Endothelial cell of umbilical vein (primary cell): ENCODE data around the gene PPP2R2C. TPM values are rescaled to one million over a fixed set of nuclear protein-coding genes. Genes with fewer than 3 reads are reported as not detected.

Experiments used
- BruUV-seq: library from RNA; stranded (reverse); fragments of 400-500 nt; replicated peaks from 2 replicates; lab custom pipeline; 2021; lab: Mats Ljungman, UMichigan
- CTCF ChIA-PET: fragments of 300-600, 350-600 bp; sonication (Branson Sonifier 250); formaldehyde crosslinking; loops from one replicate; lab custom pipeline; 2021; ENCODE audit warnings: antibody characterized with exemption, inconsistent platforms; lab: Charles Lee
- POLR2A ChIA-PET: fragments of 300-600, 350-600 bp; sonication (Branson Sonifier 250); formaldehyde crosslinking; loops from one replicate; lab custom pipeline; 2021; ENCODE audit warnings: antibody characterized with exemption, inconsistent platforms; lab: Charles Lee
- DNase-seq: peaks from one replicate; pipeline ENCODE4 v3.0.0-alpha.2; 2011; ENCODE audit warnings: low read depth, low spot score
- FAIRE-seq: peaks from 2 replicates; lab custom pipeline; 2011; peaks lifted over from hg19 to GRCh38; lab: Jason Lieb, UNC
- H2AFZ ChIP-seq: 2 replicates; pipeline ENCODE4 v1.6.0; 2012; ENCODE audit warnings: low read depth, low read length, control low read depth, inconsistent platforms
- H3K27ac ChIP-seq: 2 replicates; pipeline ENCODE4 v1.5.1; 2011; ENCODE audit warnings: low read depth, mild to moderate bottlenecking, control low read depth, low read length, moderate library complexity; ENCODE audit not compliant: insufficient read depth
- H3K27me3 ChIP-seq, 2 experiments: 2 replicates each; pipeline versions ENCODE4 v1.6.0 to v1.6.1; 2011; ENCODE audit warnings: low read length in 2 of 2, mixed read lengths in 1 of 2; ENCODE audit not compliant: control insufficient read depth in 2 of 2, insufficient read depth in 2 of 2
- H3K36me3 ChIP-seq, 2 experiments: 2 replicates in 1 of 2; 3 replicates in 1 of 2; pipeline ENCODE4 v1.5.1; 2011; ENCODE audit warnings: low read length in 2 of 2, mild to moderate bottlenecking in 1 of 2, moderate library complexity in 1 of 2; ENCODE audit not compliant: control insufficient read depth in 2 of 2, insufficient read depth in 2 of 2; ENCODE audit errors: extremely low read depth in 1 of 2
- H3K4me1 ChIP-seq: 3 replicates; pipeline ENCODE4 v1.5.1; 2011; ENCODE audit warnings: mild to moderate bottlenecking, low read length; ENCODE audit not compliant: control insufficient read depth, insufficient read depth; ENCODE audit errors: extremely low read depth
- H3K4me2 ChIP-seq: 2 replicates; pipeline ENCODE4 v1.6.1; 2011; ENCODE audit warnings: low read length, control low read depth, mixed read lengths; ENCODE audit not compliant: insufficient read depth
- H3K4me3 ChIP-seq, 3 experiments: fragments of 200-600 bp in 1 of 3; sonication (generic), shearing (Covaris generic) in 1 of 3; replicated peaks in 1 of 3; 2 replicates each; pipeline ENCODE4 v1.5.1; 2011 to 2016; ENCODE audit warnings: control low read depth in 3 of 3, low read length in 3 of 3, mild to moderate bottlenecking in 2 of 3, inconsistent platforms in 1 of 3, low read depth in 1 of 3, moderate library complexity in 1 of 3; ENCODE audit not compliant: insufficient read depth in 1 of 3
- H3K79me2 ChIP-seq: 2 replicates; pipeline ENCODE4 v1.6.0; 2012; ENCODE audit warnings: low read length, inconsistent platforms; ENCODE audit not compliant: control insufficient read depth, insufficient read depth
- H3K9ac ChIP-seq: replicated peaks from 2 replicates; pipeline ENCODE3; 2011; ENCODE audit warnings: low read length, control low read depth; ENCODE audit not compliant: insufficient read depth; ENCODE audit errors: extremely low read depth
- H3K9me1 ChIP-seq: replicated peaks from 3 replicates; pipeline ENCODE4 v1.6.0; 2011; ENCODE audit warnings: mild to moderate bottlenecking, low read length; ENCODE audit not compliant: control insufficient read depth, insufficient read depth; ENCODE audit errors: extremely low read depth
- H3K9me3 ChIP-seq: replicated peaks from 2 replicates; pipeline ENCODE4 v1.5.1; 2012; ENCODE audit warnings: low read length, inconsistent platforms; ENCODE audit not compliant: control insufficient read depth, insufficient read depth
- H4K20me1 ChIP-seq: replicated peaks from 2 replicates; pipeline ENCODE3; 2011; ENCODE audit warnings: mild to moderate bottlenecking, low read length; ENCODE audit not compliant: control insufficient read depth, insufficient read depth; ENCODE audit errors: extremely low read depth
- CTCF ChIP-seq, 2 donors: IDR thresholded peaks; 1 replicate in 1 of 2; 2 replicates in 1 of 2; pipeline ENCODE4 v1.5.1; 2011; ENCODE audit warnings: low read length in 2 of 2, mild to moderate bottlenecking in 2 of 2, moderate library complexity in 2 of 2, control low read depth in 1 of 2, inconsistent platforms in 1 of 2, low read depth in 1 of 2; ENCODE audit not compliant: insufficient read depth in 1 of 2; ENCODE audit errors: extremely low read depth in 1 of 2
- EZH2 ChIP-seq: IDR thresholded peaks from 2 replicates; pipeline ENCODE4 v1.6.1; 2012; ENCODE audit warnings: borderline replicate concordance, low read depth, mild to moderate bottlenecking, moderate library complexity, low read length, inconsistent platforms; ENCODE audit not compliant: severe bottlenecking
- FOS ChIP-seq: IDR thresholded peaks from 2 replicates; pipeline ENCODE4 v1.6.1; 2011; ENCODE audit warnings: mild to moderate bottlenecking, low read length, moderate library complexity, borderline replicate concordance; ENCODE audit not compliant: insufficient read depth
- GATA2 ChIP-seq: IDR thresholded peaks from 2 replicates; pipeline ENCODE4 v1.7.0; 2011; ENCODE audit warnings: low read depth, mild to moderate bottlenecking, moderate library complexity, mixed read lengths, low read length; ENCODE audit not compliant: insufficient read length, insufficient read depth
- JUN ChIP-seq: IDR thresholded peaks from 2 replicates; pipeline ENCODE4 v1.6.1; 2011; ENCODE audit warnings: borderline replicate concordance, low read depth; ENCODE audit not compliant: insufficient read length, insufficient read depth
- MAX ChIP-seq: IDR thresholded peaks from 2 replicates; pipeline ENCODE4 v1.6.1; 2011; ENCODE audit not compliant: insufficient read depth, insufficient read length
- MYC ChIP-seq: IDR thresholded peaks from one replicate; pipeline ENCODE4 v1.6.1; 2011; ENCODE audit warnings: mild to moderate bottlenecking, low read depth, low read length
- POLR2A ChIP-seq: IDR thresholded peaks from 2 replicates; pipeline ENCODE4 v1.6.1; 2012; ENCODE audit warnings: low read depth, mild to moderate bottlenecking, control low read depth, low read length
- POLR2AphosphoS5 ChIP-seq: IDR thresholded peaks from 2 replicates; pipeline ENCODE4 v1.6.1; 2012; ENCODE audit warnings: low read depth, mild to moderate bottlenecking, control low read depth, low read length, moderate library complexity; ENCODE audit not compliant: insufficient read depth
- dilution Hi-C: fragments of 300-500 bp; cut with MboI; formaldehyde crosslinking; loops from one replicate; pipeline ENCODE4 v1.15.0; 2019; ENCODE audit warnings: low sequenced_read_pairs; ENCODE audit not compliant: extremely low pct_ligation_motif_present
- intact Hi-C: fragments of 100-400 bp; cut with micrococcal nuclease; formaldehyde crosslinking; loops from one replicate; pipeline ENCODE4 v1.10.0; 2022
- polyA plus RNA-seq, 4 experiments: library from polyadenylated mRNA; depleted of rRNA in 3 of 4; stranded (reverse) in 3 of 4; unstranded in 1 of 4; fragments of >200 nt; gene quantifications; 2 replicates each; pipeline versions ENCODE4 v1.2.1 to v1.2.3, GENCODE V29; 2011 to 2012; ENCODE audit warnings: missing spikeins in 1 of 4
- total RNA-seq: library from RNA; stranded (reverse); gene quantifications from 2 replicates; pipeline ENCODE4 v1.2.3, GENCODE V29; 2021

The PPP2R2C gene
- total and polyA plus RNA-seq, 2 donors (not counting 3 experiments of a cell fraction or from before 2014, with no cell fraction given), result 0.03 to 0.09 TPM

GRCh38 chr4:6421397-6421796 lies 51.0 kb downstream of the PPP2R2C start:
- FAIRE-seq, result no peak
- dilution Hi-C loops, result no loop called here

More at GRCh38 chr4:6421397-6421796, 51.0 kb downstream of the PPP2R2C start:
- Histone ChIP-seq H3K9ac (no peak overlapping the region), H2AFZ (no peak overlapping the region), H3K27ac (no peak overlapping the region), H3K27me3 (no peaks in the 10 kb centered on the region), H3K4me2 (no peak overlapping the region), H3K9me1 (no peaks in the 10 kb centered on the region), H3K9me3 (no peaks in the 10 kb centered on the region), H3K4me1 (no peaks in the 10 kb centered on the region), H3K4me3 (no peak overlapping the region), H4K20me1 (no peaks in the 10 kb centered on the region), H3K79me2 (no peaks in the 10 kb centered on the region), H3K36me3 (no peaks in the 10 kb centered on the region)
- DNase-seq, result no peak
- TF ChIP-seq JUN (no peak), EZH2 (no peak), MYC (no peak), CTCF (IDR thresholded peaks at IDR 0.05; ENCODE audit: extremely low read depth in 1 of 2, insufficient read depth in 1 of 2, low read depth in 1 of 2, low read length in 2 of 2) (no peak), POLR2AphosphoS5 (no peak), FOS (no peak), MAX (no peak), GATA2 (no peak), POLR2A (no peak)
- intact Hi-C loops, result no loop called here
- ChIA-PET CTCF (no interaction called here), POLR2A (no interaction called here)
- no TSS peak for BruUV-seq
